ENCODE results near the gene DNM3.

The DNM3 gene

GRCh38 chr1:172395576-172395975 is 554.3 kb downstream of the DNM3 start:
- DNase-seq (ENCODE audit: low spot score), result no peak

DNA sequence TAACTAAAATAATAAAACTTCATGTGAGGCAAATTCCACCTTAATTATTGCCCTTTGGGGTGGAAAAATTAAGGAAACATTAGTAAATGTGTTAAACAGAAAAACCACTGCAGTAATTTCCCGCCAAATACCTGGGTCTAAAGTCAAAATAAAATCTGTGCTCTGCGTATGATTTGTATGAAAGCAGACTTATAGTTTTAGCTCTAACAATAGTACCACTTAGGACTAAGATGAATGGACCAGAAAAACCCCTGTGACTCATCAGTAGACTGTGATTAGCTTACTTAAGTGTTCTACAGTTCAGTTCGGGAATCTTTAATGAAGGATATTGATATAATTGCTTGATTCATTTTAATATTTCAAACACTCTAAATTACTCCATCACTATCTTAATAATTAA is 555.9 kb downstream of the DNM3 start:
- no peak for DNase-seq (ENCODE audit: low spot score)

- DNase-seq (ENCODE audit: low spot score), result no peak
Measured at GRCh38 chr1:172397633-172398032, 556.3 kb downstream of the DNM3 start.

- DNase-seq (ENCODE audit: low spot score), result no peak
Measured at GRCh38 chr1:172398193-172398592, 556.9 kb downstream of the DNM3 start.

- peak; percentile 57 for DNase-seq (ENCODE audit: low spot score)
Measured at GRCh38 chr1:172398970-172399755, 557.9 kb downstream of the DNM3 start.

- DNase-seq (ENCODE audit: low spot score), result no peak
Measured at GRCh38 chr1:172399756-172400721, 558.7 kb downstream of the DNM3 start.

DNA sequence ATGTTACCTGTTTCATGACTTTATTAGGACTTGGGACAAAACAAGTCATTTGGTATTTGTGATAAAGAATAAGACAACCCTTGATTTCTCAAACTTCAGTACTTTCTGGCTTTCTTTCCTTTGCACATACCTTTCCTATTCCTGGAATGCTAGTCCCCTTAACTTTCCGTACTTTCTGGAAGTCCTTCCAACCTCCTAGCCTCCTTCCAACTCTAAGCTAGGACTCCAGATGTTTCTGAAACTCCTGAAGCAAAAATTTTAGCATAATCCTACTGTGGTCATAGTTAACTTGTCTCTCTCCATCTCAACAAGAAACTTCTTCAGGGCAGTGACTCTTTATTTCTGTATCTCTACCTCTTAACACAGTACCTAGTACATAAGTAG is 559.4 kb downstream of the DNM3 start:
- no peak for DNase-seq (ENCODE audit: low spot score)

- DNase-seq (ENCODE audit: low spot score), result no peak
Measured at GRCh38 chr1:172401477-172401876, 560.2 kb downstream of the DNM3 start.

GRCh38 chr1:172401892-172402291 is 560.6 kb downstream of the DNM3 start:
- DNase-seq (ENCODE audit: low spot score), result no peak

DNA sequence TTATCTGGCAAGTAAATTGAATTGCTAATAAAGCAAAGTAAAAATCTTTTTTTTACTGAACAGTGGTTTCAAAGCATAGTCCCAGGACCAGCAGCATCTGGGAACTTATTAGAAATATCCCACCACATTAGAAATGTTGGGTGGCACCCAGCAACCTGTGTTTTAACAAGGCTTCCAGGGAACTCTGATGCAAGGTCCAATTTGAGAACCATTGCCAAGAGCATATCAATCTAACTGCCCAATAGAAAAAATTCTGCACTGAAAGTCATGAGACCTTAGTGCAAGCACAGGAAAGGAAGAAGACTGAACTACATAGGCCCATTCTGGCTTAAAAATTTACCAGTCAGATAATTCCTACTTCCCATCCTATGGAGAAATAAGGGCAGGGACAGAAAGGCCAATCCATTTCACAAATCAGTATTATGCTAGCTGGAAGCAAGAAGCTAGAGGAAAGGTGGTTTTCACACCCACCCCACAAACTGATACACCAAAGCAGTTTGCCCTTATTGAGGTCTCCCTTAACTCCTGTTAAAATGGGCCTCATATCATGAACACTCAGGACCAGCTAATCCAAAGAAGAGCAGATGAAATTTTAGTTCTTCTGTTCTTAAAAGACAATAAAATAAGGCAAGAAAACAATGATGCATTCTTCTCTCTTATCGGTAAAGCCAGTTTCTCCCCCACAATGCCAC is 561.7 kb downstream of the DNM3 start:
- no peak for DNase-seq (ENCODE audit: low spot score)

DNA sequence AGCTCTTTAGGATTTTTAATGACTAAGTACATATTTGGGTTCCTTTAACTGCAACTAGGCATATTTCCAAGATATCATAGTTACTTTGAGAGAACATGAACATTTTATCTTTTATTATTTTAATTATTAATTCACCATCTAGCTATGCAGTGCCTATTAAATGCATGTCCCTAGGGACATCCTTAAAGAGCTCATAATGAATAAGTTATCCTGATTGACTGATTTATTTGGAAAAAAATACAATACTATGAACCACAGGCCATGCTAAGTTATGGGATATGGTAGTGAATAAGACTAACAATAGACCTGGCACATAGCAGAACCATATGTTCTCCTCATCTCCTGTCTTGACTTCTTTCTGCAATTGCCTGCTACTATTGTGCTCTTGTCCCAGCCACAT is 562.8 kb downstream of the DNM3 start:
- DNase-seq (ENCODE audit: low spot score), result no peak

DNA sequence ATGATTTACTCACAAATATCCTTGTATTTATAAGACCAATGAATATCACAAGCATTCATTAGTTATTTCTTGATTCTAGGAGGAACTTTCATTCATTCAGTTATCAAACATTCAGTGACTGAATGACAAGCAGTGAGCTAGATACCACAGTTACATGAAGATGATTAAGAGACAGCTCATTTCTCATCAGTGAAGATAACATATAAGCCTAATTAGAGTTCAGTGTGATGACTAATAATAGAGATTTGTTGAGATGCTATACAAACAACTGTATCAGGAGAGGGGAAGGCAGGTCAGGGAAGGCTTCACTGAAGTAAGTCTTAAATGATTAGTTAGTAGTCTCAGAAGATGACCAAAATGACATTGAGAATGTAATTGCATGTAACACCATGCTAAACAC is 564.6 kb downstream of the DNM3 start:
- no peak for DNase-seq (ENCODE audit: low spot score)

DNA sequence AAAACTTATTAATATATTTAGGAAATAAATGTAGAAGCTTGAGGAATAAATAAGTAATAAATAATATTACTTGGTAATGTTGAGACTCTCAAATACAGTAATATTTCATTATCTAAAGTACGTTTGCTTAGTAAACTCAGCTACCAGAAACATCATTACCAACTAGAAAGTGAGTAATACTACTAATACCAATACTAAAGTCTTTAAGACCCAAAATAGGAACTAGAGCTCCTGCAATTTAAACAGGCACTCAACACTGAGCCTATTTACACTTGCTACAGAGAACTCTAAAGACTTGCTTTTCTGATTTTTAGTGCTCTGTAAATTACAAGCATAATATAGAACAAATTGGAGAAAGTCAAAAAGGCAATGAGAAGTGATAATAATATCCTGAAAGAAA is 565.7 kb downstream of the DNM3 start:
- DNase-seq (ENCODE audit: low spot score), result no peak

DNA sequence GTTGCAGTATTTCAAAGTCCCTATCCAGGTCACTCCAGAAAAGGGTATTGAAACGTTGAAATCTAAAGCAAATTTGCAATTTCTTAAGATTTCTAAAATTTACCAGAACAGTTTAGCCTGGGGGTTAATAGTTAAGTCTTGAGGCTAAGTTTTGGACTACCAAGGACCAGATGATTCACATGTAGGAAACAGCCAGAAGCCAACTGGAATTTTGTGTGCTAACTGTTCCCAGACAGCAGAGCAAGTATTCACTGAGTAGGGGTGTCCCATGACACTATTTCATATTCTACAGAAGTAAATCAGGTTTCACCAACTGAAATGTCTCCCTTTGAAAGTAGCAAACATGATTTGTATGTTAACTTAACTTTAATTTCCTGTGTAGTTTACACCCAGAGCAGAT is 567.7 kb downstream of the DNM3 start:
- DNase-seq (ENCODE audit: low spot score), result no peak

- DNase-seq (ENCODE audit: low spot score), result no peak
Measured at GRCh38 chr1:172410027-172410426, 568.7 kb downstream of the DNM3 start.

DNA sequence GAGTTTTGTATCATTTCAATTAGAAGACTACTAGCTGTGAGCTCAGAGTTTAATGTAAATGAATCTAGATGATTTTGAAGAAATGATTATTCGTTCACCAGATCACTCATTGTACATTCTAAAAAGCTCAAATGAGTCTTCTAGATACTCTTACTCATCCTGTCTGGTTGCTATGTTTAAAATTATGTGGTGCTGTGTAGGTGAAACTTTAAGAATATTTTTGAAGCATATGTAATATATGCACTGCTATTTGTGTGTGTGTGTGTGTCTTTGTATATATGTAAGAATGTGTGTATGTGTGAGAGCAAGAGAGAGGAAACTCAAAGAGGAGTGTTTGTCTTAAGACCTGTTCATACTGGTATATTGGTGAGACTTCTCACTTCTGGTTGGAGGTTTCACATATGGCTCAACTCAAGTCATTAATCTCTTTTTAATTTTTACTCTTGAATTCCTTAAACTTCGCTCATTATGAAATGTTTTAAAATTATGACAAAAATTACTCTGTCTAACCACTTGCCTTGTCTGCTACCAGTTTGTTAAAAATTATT is 570.6 kb downstream of the DNM3 start:
- DNase-seq (ENCODE audit: low spot score), result no peak

GRCh38 chr1:172414331-172414730 is 573.0 kb downstream of the DNM3 start:
- no peak for DNase-seq (ENCODE audit: low spot score)

- DNase-seq (ENCODE audit: low spot score), result no peak
Measured at GRCh38 chr1:172416496-172417035, 575.3 kb downstream of the DNM3 start.

DNA sequence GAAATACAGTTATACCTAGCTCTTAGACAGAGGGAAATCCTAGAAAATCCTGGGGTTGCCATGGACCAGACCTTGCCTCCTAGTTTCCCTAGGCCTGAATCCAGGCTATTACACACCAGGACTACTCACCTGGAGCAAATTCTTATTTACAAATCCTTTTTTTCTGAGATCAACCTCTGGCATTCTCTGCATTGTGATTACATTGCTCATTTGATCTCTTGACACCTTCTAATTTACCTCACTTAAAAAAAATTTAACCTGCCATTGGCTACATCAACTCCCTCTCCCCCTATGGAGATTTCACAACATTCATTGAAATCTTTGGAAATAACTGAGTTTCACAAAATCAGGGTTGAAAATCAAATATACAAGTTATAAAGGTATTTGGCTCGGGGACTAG is 576.3 kb downstream of the DNM3 start:
- no peak for DNase-seq (ENCODE audit: low spot score)

DNA sequence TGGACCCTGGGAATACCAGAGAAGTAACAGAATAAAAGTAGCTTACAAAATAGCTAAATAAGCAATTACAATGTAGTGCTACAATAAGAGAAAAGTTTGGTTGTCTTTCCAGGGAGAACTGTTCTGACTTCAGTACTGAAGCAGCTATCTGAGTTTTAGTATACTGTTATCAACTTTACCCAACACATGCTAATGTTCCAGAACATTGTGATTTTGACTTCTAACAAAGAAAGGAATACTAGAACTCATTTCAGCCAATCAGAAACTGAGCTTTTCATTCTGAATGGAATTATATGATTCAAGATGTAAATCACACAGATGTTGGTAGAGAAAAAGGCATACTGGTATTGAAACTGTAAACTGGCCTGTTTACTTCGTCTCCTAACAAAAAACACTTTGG is 579.1 kb downstream of the DNM3 start, which contains the start of gene C1orf105:
Gene C1orf105 (plus strand): TSS at position 301 of the 400 bp plus-strand sequence. CDS start 201 bp downstream, outside the sequence.
- no peak for DNase-seq (ENCODE audit: low spot score)

DNA sequence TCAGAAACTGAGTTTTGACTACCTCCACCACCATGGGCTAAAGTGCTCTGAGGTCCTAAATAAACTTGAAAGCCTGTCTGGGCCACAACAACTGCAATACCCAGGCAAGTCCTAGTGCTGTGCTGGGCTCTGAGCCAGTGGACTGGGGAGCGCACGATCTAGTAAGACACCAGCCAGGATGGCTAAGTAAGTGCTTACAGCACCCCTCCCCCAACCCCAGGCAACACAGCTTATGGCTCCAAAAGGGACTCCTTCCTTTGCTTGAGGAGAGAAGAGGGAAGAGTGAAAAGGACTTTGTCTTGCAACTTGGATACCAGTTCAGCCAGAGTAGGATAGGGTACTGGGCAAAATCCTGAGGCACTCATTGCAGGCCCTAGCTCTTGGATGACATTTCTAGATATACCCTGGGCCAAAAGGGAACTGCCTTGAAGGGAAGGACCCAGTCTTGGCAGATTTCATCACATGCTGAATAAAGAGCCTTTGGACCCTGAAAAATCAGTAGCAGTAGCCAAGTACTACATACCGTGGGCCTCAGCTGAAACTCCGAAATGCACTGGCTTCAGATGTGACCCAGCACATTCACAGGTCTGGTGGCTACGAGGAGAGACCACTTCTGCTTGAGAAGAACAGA is 580.8 kb downstream of the DNM3 start:
- no peak for DNase-seq (ENCODE audit: low spot score)
